GM21619 (cell line): ENCODE results near the gene TRPV4.

Experiments used
- ATAC-seq: cut with Tn5 transposase; IDR thresholded peaks from one replicate; pipeline ENCODE4 v1.9.1; 2021; ENCODE audit not compliant: unreplicated experiment

TRPV4 gene

DNA sequence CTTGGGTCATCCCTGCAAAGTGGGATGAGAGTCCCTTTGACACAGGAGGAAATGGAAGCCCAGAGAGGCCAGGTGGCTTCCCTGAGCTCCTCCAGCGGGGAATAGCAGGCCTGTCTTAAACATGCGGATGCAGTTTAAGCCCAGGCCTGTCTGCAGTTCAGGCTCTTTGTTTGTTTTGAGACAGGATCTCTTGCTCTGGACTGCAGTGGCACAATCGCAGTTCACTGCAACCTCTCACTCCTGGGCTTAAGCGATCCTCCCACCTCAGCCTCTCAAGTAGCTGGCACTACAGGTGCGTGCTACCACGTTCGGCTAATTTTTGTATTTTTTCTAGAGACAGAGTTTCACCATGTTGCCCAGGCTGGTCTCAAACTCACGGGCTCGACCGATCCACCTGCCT lies 3.5 kb downstream of the TRPV4 start:
- no peak for ATAC-seq

DNA sequence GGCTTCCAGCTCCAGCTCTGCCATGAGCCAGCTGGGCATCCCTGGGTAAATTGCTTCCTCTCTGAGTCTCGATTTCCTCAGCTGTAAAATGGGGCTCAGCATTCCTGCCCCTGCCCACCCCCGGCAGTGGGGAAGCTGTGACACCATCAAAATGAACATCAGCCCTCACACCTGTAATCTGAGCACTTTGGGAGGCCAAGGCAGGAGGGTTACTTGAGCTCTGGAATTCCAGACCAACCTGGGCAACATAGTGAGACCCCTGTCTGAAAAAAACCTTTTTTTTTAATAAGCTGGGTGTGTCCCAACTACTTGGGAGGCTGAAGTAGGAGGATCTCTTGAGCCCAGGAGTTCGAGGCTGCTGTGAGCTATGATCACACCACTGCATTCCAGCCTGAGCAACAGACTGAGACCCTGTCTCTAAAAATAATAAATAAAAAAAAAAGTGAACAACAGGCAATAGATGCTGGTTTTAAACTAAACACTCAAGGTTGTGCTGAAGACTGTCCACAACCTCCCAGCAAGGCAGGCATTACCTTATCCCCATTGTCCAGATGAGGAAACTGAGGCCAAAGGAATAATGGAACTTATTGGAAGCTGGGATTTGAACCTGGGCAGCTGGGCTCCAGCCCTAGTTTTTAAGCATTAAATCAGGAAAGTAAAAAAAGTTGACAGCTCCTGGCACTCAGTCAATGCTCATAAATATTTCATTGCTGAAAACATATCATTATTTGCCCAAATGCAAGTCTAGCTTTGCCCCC lies 4.3 kb downstream of the TRPV4 start:
- no peak for ATAC-seq

DNA sequence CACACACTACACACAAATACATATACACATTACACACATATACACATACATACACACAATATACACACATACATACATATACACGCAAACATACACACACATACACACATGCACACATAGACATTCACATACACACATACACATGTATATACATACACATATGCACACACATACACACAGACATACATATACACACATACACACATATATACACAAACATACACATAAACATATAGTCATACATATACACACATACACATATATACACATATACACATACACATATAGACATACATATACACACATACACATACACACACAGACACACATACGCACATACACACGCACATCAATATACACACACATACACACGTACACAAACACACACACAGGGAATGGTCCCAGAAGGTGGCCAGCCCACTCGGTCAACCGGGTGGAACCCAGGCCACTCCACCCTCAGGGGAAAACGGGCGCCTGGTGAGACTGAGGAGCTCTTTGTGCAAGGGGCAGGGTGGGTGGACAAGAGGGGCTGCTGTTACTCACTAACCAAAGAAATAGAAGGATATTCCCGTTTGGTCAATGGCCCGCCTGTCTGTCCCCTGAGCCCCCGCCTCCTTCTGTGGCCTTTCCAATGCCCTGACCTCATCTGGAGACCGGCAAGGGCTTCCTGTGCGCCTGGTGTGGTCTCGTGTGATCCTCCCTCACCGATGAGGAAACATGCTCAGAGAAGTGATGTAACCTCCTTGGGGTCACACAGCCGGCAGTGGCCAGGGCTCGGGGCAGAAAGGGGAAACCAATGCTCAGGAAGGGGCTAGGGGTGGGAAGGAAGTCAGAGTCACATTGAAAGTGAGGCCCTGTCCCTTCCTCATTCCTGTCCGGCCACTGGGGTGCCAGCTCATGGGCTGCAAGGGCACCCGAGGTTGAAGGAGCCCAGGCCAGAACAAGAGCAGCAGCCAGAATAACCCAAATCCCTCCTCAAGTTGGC lies 5.3 kb downstream of the TRPV4 start:
- ATAC-seq: no peak

DNA sequence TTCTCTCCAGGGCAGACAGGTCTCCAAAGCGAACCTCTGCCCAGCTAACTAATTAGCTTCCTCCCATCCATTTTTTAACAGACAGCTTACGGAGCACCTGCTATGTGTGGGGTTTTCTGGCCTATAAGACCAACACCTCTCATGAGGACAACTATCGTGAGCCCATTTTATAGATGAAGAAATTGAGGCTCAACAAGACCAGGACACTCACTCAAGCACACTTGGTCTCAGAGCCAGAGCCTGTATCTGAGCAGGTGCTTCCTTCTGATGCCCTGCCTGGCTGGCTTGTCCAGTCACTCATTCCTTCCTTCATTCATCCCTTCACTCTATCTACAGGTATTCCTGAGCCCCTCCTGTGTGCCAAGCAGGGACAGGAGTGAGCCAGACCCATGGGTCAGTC lies 6.1 kb downstream of the TRPV4 start:
- ATAC-seq: no peak

DNA sequence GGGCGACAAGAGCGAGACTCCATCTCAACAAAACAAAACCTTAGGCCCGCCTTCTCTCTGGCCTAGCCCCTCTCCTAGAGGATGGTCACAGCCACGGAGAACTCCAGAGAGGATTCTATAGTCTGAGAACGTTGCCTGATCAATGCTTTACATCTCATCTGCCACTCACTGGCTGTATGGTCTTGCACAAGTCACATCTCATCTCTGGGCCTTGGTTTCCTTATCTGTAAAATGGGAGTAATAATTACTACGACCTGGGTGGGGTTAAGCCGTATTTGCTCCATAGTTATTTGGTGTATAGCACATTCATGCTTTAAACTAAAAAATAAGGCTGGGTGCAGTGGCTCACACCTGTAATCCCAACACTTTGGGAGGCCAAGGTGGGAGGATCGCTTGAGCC lies 8.5 kb downstream of the TRPV4 start:
- ATAC-seq: no peak

DNA sequence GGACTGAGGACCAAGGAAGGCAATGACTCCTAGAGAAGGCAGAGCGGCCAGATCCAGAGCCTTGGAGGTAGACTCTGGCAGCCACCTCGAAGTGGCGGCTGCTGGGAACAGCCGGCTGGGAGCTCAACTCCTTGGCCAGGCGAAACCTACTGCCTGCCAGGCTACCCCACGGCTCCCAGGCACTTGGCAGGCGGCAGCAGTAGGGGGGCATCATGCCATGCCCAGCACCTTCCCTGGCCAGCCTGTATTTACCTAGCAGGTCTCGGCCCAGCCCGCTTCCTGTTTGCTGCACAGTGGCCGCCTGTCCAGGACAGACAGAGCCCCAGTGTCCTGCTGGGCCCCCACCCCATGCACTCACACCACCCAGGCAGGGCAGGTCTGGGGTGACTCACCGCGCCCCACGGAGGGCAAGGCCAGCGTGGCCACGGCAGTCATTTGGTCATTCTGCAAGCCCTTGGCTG lies 10.2 kb downstream of the TRPV4 start:
- ATAC-seq: no peak

DNA sequence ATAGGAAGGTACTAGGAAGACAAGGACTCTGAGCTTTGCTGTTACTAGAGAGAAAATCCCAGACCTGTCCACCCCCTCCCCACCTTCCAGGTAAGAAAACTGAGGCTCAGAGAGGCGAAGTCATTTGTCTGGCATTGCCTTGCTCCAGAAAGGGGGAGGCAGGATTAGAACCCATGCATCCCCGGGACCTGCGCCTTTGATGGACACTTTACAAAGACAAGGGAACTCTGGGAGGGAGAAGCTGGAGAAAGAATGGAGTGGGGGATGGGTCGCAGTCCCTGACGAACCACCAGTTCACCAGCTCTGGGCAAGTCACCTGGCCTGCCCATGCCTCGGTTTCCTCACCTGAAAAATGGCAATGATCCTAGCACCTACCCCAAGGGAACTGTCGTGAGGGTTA lies 10.8 kb downstream of the TRPV4 start:
- ATAC-seq: no peak

DNA sequence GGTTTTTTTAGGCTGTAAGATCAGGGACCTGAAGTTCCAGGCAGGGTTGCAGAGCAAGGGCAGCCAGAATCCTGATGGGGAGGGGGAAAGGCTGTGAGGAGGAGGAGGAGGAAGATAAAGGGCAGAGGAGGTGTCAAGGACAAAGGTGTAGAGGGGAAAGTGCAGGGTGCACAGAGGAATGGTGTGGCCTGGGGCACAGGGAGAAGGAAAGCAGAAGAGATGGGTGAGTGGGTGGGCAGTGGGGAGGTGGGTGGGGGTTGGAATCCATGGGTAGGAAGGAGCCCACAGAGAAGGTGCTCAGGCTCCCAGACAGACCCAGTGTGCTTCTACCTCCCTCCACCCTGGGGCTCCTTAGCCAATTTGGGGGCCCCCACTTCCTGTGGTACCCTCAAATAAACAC lies 11.2 kb downstream of the TRPV4 start:
- no peak for ATAC-seq

DNA sequence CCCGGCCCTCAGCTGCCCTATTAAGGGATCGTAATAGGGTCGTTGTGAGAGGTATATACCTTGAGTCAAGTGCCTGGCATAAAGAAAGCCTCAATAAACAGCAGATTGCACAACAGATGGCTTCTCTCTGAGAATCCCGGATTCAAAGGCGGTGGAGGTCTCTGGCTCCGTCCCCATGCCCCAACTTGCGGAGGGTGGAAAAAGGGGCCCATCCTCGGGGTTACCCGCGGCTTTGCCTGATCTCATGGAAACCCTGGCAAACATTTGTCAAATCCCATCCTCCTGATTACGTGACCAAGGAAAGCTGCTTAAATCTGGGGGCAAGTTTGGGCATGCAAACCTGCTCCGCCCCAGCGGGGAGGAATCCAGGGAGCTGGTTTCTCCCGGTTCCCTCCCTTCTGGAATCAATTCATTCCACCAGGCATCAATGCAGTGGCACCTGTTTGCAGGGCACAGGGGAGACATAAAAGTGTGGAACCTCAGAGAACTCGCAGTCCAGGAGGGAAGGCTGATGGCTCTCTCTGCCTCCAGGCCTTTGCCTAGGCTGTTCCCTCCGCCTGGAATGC lies 12.3 kb downstream of the TRPV4 start:
- ATAC-seq: no peak

DNA sequence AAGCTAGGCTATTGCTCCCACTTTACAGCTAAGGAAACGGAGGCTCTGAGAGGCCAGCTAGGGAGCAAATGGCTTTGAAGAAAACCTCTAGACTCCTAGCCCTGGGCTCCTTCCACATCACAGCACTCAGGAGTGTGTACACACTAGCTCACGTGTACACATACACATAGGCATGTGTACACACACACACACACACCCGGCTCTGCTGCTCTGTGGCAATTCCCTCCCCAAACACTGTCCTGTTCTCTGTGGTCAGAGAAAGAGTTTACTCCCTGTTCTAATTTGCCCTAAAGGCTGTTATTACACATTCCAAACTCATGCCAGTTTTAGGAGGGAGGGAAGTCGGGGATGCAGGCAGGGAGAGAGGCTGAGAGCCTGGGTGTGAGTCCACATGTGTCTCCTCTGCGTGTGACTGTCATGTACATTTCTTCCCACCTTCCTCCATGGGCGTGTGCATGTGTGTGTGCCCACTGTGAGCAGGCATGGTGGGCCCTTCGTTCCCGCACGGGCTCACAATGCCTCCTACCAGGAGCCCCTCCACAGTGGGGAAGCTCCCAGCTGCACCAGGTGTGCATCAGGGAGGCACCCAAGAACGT lies 14.2 kb downstream of the TRPV4 start:
- ATAC-seq: no peak

DNA sequence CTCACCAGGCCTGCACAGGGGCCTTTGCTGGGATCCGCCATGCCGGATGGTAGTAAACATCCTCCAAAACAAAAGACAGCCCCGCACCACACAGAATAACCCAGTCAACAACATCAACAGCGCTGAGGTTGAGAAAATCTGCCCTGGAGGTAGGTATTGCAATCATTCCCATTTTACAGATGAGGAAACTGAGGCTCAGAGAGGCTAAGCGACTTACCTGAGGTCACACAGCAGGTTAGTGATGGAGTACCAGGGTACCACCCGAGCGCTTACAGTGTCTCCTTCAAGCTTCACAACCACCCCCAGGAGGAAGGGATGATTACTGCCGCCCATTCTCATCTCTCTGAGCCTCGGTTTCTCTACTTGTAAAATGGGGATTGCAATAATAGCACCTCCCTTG lies 14.9 kb downstream of the TRPV4 start:
- no peak for ATAC-seq

DNA sequence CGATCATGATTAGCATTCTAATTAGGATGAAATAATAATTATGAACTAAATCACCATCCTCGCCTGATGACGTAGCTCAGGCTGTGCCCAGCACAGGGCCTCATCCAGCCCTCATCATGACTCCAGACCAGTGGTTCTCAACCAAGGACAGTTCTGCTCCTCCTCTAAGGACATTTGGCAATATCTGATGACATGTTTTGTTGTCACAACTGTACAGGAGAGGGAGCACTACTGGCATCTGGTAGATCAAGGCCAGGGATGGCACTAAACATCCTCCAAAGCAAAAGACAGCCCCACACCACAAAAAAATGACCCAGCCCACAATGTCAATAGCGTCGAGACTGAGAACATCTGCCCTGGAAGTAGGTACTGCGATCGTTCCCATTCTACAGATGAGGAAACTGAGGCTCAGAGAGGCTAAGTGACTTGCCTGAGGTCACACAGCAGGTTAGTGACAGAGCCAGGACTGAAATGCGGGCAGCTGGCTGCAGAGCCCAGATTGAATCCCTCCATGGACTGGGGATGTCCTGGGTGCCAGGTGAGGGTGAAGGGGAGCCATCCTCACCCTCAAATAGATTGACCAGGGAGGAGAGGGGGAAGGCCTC lies 15.5 kb downstream of the TRPV4 start:
- ATAC-seq: no peak

DNA sequence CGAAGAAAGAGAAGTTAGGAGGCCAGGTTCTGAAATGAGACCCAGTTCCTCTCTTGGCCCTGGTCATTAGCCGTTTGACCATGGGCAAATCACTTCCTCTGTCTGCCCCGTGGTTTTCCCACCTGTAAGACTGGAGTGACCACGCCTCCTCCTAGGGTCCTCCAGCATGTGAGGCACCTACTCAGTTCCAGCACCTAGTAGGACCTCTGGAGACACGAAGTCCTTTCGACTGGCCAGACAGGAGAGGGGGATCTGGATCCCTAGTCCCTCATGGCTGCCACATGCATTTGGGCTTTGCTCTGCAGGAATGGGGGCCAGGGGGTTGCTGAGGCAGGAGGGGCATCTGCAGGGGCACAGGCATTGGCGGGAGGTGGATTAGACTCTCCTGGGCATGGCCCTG lies 16.3 kb downstream of the TRPV4 start:
- ATAC-seq: no peak

DNA sequence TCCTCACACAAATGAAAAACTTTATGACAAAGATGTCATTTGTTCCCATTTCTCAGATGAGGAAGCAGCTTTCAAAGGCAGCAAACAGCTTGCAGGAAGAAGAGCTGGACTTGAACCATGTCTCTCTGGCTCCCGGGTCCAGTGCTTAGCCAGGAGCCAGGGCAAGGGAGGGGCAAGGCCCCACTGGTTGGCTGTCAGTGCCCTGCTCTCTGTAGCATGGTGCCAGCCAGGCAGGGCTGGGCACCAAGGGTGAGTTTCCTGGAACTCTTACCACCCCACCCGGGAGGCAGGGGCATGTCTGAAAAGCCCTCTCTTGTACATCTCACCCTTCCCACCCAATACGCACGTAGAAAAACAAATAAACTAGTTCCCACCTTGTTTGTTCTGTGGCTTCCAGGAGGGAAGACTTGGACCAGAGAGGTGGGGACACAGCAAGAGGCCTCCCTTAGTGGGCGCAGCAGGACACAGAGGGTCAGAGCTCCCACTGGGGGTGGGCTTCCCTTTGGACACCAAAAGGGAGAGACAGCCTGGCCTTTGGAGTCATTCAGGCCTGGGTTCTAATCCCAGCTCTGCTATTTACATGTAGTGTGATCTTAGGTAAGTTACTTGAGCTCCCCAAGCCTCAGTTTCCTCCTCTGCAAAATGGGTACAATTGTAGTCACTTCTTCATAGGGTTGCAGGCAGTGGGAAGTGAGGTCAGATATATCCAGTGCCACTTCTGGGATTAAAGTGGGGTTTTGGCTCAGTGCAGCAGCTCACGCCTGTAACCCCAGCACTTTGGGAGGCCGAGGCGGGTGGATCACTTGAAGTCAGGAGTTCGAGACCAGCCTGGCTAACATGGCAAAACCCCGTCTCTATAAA lies 17.2 kb downstream of the TRPV4 start:
- ATAC-seq: no peak

DNA sequence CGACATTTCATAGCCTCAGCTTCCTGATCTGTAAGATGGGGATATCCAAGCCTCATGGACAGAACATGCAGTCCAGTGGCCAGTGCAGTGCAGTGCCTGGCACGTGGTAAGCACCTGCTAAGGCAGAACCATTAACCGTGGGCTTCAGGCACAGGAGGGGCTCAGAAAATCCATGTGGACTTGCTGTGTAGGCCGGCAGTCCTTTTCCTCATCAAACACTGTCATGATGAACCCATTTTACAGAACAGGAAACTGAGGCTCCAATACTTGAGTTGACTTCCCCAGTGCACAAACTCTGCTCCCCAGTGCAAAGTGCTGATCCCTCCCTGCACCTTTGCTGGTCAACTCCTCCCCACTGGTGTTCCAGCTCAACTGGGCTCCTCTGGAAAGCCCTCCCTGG lies 18.0 kb downstream of the TRPV4 start:
- ATAC-seq: no peak

DNA sequence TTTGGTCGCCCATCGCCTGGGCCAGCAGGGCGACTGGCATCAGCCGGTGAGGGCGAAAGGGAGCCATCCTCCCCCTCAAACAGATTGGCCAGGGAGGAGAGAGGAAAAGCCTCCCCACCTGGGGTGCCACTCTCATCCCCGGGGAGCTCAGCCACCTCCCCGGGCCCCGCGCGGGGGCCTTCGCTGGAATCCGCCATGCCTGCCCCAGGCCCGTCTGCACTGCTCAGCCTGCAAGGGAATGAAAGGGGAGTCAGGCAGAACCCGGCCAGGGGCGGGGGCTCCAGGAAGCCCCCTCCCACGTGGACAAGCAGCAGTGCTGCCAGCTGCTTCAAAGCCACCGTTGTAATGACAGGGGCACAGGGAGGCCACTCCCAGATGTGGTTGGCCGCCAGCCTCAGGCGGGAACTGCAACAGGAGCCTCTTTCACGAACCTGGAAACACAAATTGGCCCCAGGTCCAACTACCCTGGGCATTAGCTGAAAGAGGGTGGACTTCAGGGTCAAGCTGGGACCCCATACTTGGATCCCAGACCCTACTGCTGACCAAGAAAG lies 18.5 kb downstream of the TRPV4 start:
- ATAC-seq: no peak

DNA sequence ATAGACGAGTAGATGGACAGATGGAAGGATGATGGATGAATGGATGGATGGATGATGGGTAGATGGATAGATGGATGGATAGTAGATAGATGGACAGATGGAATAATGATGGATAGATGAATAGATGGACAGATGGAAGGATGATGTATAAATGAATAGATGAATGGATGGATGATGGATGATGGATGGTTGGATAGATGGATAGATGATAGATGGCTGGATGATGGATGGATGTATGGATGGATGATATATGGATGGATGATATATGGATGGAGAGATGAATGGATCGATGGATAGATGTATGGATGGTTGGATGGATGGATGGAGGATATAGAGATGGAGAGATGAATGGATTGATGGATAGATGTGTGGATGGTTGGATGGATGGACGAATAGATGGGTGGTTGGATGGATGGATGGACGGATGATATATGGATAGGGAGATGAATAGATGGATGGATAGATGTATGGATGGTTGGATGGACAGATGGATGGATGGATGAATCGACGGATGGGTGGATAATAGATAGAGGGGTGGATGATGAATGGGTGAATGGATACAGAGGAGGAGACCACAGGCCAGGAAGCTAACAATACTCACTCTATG lies 19.3 kb downstream of the TRPV4 start:
- no peak for ATAC-seq

DNA sequence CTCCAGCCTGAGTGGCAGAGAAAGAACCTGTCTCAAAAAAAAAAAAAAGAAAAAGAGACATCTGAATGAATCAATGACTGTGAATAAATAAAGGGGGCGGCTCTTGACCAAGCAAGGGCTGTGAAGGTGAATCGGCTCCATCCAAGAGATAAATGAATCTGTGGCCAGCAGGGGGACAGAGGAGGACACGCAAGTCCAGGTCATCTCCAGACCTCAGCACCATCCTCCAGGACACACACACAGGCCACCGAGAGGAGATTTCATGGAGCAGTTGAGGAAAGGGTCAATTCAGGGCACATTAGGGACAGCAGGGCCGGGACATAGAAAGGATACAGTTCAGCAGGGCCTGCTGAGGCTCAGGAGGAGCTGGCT lies 21.6 kb downstream of the TRPV4 start:
- no peak for ATAC-seq

DNA sequence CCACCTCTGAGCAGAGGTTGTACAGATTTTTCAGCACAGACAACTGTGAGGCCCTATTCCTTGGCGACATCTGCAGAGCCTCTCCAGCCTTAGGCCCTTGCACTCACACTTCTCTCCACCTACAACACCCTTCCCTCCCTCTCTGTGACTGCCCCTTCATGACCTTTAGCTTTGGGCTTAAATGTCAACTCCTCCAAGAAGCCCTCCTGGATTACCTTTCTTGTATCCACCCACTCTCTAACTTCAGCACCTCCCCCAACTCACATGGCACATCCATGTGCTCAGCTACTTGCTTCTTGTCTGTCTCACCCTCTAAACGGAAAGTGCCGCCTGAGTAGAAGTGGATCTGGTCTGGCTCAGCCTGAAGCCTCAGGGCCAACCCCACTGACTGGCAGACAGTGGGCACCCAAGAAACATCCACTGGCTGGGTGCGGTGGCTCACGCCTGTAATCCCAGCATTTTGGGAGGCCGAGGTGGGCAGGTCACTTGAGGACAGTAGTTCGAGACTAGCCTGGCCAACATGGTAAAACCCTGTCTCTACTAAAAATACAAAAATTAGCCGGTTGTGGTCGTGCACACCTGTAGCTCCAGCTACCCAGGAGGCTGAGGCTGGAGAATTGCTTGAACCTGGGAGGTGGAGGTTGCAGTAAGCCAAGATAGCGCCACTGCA lies 22.1 kb downstream of the TRPV4 start:
- ATAC-seq: no peak
